T-helper 1 cell (primary cell): Measurements from ENCODE around the gene POLA2.
"Not testable (repeated sequence)": the region's sequence is repeated elsewhere in the genome, so short reads cannot be mapped to it uniquely, and the experiment has no call there.

Experiments used
- DNase-seq, 5 donors: peaks; one replicate each; pipeline ENCODE4 v3.0.0-alpha.2; 2012 to 2020

Gene POLA2

GRCh38 chr11:65309006-65309405, 47.2 kb downstream of the POLA2 start:
- no peak for DNase-seq

DNA sequence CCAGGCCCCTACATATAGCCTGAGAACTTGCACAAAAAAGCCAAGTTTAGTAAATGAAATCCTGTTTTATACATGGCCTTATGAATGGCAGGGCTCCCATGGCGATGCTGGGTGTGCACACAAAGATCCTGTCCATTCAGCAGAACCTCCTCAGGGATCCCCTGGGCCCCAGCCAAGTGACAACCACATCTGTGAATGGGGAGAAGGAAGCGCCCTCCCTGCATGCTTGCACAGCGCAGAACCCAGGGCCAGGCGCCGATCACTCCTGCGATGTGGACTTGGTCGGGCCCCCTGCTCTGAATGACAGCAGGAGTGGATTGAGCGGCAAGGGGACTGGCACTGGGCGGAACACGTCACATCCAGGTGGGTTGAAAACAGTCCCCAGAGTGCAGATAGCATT, 48.5 kb downstream of the POLA2 start:
- no peak for DNase-seq

DNA sequence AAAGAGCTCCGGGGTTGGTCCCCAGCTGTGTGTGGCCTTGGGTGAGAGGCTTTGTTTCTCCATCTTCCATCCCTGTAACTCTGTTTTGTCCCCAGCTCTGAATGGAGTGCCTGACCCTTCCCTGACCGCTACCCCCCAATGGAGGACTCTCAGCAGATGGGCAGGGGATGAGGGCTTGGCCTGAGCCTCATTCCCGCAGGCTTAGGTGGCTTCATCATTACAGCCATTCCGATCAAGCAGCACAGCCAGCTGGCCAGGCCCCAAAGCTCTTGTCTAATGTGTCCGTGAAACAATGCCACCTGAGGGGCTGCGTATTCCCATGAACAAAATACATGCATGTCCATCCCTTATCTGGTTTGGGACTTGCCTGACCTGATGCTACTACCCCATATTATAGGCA, 49.0 kb downstream of the POLA2 start:
- no peak for DNase-seq

GRCh38 chr11:65311170-65311678, 49.5 kb downstream of the POLA2 start:
- DNase-seq: no peak

- DNase-seq: peak; percentile 58 to 72 (median 63)
Observed at GRCh38 chr11:65314501-65315203, 52.9 kb downstream of the POLA2 start, which contains the start of gene CDC42EP2. Gene CDC42EP2, plus strand, starts transcription at chr11:65314866. Its CDS starts 6,033 bp downstream, at chr11:65320899.

DNA sequence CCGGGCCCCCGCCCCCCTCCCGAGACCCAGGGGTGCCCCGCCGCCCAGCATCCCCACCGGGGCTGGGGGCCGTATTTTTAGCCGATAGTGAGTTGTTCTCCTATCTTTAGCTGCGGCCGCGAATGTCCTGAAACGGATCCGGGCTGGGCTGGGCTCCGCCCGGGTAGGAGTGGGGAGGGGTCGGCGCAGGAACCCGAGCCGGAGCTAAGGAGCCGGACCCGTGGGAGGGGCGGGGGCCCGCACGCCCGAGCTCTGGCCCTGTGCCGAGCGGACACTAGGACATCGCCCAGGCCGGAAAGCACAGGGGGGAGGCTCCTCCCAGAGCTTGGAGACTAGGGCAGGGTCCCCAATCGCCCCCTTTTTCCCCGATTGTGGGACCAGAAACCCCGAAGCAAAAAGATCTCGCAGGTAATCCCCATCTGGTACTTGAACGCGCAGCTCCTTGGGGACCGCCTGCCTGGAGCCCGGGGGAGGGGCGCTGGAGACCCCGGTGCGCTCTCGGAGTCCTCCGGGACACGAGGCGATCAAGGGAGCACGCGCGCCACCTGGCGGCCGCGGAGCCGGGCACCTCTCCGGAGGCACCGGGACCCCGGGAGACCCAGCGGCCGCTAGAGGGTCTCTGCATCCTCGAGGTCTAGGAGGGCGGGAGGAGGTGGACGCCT, 53.6 kb downstream of the POLA2 start:
- DNase-seq: peak; percentile 60 to 73 (median 69)

- DNase-seq: no peak
Observed at GRCh38 chr11:65315866-65316226, 54.1 kb downstream of the POLA2 start.

DNA sequence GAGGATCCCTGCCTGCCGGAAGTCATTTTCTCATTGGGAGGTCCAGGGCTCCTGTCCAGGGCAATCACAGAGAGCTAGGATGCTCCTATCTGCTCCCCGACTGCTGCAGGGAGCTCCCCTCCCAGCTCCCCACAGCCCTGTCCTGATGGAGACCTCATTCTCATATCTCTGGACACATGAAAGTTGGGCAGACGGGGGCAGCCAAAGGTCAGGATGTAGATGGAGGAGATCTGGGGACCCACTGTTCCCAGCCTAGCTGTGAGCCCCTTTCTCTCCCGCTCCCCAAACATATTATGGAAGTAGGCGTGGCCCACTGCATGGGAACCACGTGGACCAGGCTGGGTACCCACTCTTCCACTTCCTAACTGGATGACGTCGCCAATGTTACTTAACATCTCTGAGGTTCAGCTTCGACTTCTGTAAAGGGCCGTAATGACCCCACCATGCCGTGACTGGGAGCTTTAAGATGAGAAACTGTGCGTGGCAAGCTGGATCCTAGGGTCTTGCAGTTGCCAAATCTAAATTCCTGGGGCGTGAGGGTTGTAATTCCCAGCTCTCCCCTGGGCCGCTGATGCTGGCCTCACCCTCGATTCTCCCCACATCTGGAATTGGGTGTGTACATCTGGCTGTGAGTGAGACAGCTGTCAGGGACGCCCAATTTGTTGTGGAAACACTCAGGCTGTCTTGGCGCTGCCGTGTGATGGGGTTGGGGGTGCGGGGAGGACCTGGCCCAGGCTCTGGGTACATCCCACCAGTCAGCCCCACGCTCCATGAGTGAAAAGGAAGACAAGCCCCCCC, 54.7 kb downstream of the POLA2 start:
- no peak for DNase-seq

GRCh38 chr11:65317025-65317786, 55.4 kb downstream of the POLA2 start:
- DNase-seq: no peak

DNA sequence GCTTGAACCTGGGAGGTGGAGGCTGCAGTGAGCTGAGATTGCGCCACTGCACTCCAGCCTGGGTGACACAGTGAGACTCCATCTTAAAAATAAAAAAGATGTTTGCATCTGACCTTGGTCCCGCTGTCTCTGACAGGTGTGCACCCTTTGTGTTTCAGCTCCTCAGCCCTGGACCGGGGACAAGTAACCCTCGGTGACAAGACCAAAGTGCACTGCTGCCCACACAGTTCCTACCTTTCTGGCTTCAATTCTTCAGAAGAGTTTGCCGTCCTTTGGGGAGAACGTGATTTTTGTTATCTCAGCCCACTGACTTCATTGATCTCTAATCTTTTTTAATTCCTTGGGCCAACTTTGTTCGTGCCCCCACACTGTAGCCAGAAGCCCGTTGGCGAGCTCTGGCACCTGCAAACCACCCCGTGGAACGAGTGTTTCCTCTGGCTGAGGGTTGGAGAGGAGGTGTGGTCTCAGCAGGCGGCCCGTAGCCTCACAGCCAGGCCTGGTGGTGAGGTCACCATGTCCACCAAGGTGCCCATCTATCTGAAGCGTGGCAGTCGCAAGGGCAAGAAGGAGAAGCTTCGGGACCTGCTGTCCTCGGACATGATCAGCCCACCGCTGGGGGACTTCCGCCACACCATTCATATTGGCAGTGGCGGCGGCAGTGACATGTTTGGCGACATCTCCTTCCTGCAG, 58.8 kb downstream of the POLA2 start:
- DNase-seq: no peak

DNA sequence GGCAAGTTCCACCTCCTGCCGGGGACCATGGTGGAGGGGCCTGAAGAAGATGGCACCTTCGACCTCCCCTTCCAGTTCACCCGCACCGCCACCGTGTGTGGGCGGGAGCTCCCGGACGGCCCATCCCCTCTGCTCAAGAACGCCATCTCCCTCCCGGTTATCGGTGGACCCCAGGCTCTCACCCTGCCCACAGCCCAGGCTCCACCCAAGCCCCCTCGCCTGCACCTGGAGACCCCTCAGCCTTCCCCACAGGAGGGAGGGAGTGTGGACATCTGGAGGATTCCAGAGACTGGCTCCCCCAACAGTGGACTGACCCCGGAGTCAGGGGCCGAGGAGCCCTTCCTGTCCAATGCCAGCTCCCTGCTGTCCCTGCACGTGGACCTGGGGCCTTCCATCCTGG, 59.3 kb downstream of the POLA2 start:
- no peak for DNase-seq

DNA sequence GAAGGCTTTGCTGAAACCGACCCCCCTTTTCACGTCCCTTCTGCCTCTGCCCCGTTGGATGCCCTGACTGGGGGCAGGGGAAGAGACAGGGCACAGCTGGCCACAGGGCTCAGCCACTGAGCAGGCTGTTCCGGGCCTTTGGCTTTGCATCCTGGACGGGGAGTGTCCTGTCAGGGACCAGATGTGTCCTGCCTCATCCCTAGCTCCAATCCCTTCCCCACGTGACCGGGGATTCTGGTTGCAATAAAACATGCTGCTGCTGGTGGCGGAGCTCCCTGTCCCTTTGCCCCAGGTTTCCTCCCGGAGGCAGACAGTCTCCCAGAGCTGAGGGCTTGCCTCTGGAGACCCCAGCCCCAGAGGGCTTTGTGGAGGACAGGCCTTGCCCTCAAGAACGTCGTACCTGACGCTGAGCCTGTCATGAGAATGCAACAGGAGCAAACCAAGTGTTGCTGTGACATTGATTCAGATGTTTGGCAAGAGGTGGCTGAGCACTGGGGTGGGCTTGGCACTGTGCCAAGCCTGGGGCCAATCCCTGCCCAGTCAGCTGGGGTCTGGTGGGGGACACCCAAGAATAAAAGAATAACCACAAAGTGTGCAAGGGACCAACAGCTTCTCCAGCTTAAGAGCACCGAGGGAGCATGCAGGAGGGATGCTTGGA, 60.2 kb downstream of the POLA2 start:
- no peak for DNase-seq

DNA sequence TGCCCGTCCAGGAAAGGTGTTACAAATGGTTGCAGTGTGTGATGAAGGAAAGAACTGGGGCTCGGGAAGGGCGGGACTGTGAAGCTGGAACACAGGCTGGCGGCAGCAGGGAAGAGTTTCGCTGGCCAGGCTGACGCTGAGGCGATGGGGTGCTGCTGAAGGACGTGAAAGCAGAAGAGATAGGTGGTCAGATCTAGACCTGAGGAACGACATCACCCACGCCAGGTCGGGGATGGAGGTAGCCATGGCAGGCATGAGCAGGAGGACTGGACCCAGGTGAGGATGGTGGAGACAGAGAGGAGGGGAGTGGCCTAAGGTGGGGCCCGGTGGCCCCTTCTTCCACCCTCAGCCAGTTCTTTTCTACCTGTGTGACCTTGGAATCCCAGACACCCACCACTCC, 62.1 kb downstream of the POLA2 start:
- DNase-seq: no peak

DNA sequence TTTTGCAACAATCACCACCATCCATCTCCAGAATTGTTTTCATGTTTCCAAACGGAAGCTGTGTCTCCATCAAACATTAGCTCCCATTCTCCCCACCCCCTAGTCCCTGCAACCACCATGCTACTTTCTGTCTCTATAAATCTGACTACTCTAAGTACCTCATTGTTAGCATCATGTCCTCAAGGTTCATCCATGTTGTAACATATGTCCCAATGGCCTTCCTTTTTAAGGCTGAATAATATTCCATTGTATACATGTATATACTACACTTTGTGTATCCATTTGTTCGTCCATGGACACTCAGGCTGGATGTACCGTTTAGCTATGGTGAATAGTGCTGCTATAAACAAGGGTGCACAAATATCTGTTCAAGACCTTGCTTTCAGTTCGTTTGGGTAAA, 63.7 kb downstream of the POLA2 start:
- no peak for DNase-seq

GRCh38 chr11:65327021-65327420, 65.3 kb downstream of the POLA2 start:
- DNase-seq: no peak

- DNase-seq: no peak
Observed at GRCh38 chr11:65329478-65329877, 67.7 kb downstream of the POLA2 start.

- DNase-seq: peak; percentile 57 to 88 (median 76)
Observed at GRCh38 chr11:65329944-65330403, 68.2 kb downstream of the POLA2 start.

GRCh38 chr11:65330544-65330943, 68.8 kb downstream of the POLA2 start:
- no peak for DNase-seq

- not testable (repeated sequence) for DNase-seq
Observed at GRCh38 chr11:65332591-65332990, 70.8 kb downstream of the POLA2 start.

- no peak for DNase-seq
Observed at GRCh38 chr11:65334696-65335295, 73.0 kb downstream of the POLA2 start.

- DNase-seq: no peak
Observed at GRCh38 chr11:65338676-65339075, 76.9 kb downstream of the POLA2 start.
